HuH-7.5 (cell line): ENCODE measurements around the gene CHTF18.
A peak's percentile ranks its signal among the peaks of the same experiment; 100 is the strongest.
"Not testable (repeated sequence)": the region's sequence is repeated elsewhere in the genome, so short reads cannot be mapped to it uniquely, and the experiment has no call there.

ENCODE experiments used
- DNase-seq: peaks from one replicate; pipeline ENCODE4 v3.0.0; 2011; ENCODE audit warnings: low spot score

Gene CHTF18

DNA sequence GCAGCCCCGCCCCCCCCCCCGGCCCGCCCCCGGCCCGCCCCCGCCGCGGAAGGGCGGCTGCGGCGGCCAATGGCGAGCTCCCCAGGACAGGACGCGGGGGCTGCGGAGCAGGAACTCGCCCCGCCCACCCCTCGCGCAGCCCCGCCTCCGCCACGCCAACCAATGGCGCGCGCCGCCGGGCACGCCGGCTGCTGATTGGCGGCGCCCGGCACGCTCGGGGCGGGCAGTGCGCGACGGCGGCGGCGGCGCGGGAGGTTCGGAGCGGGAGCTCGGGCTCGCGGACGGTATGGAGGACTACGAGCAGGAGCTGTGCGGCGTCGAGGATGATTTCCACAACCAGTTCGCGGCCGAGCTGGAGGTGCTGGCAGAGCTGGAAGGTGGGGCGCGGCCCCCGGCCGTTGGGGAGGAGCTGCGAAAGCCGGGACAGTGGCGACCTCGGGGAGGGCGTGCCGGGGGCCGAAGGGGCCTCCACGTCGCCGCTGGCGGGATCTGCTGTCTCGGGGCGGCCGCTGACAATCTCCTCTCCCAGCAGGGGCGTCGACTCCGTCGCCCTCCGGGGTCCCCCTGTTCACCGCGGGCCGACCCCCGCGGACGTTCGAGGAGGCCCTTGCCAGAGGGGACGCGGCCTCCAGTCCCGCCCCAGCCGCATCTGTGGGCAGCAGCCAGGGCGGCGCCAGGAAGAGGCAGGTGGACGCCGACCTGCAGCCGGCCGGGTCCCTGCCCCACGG lies at the start of gene CHTF18:
TSS of gene CHTF18 (plus strand) at position 222 of the 728 bp plus-strand sequence. CDS start at position 287, 65 bp downstream.
- DNase-seq: peak; percentile 99

DNA sequence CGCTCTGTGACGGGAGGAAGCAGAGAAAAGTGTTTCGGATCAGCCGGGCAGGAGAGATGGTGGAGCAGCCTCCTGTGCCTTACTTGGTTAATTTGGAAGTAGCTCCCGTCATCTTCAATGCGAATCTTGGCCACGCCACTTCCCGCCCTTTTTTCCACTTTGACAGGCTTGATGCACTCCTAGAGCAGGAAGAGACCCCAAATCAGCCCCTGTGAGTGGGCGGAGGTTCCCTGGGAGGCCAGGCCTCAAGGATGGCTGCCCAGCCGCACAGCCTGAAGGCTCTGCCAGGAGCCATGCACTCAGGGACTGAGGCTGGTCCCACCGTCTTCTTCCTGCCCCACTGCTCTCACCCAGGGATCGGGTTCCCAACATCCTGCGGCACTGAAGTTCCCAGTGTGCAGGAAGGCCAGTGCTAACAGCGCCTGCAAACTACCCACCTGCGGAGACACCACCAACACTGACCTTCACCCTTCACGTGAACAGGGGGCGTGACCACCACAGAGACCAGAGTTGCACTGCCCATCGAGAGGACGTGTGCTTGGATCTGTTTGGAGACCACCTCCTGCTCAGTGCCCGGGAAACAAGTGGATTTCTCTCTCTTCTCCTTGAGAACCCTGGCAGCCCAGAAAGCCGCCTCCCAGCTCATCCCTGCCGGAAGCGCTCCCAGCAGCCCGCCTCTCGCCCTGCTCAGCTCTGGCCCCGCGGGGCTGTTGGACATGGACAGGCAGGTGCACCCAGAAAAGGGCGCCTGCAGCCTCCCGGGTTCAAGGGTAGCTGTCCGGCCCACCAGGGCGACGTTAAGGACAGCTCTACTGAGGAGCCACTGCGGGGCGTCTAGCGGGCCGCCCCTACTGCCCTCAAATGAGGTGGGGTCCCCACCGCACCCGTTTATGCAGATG lies 48.6 kb upstream of the CHTF18 start:
- no peak for DNase-seq

DNA sequence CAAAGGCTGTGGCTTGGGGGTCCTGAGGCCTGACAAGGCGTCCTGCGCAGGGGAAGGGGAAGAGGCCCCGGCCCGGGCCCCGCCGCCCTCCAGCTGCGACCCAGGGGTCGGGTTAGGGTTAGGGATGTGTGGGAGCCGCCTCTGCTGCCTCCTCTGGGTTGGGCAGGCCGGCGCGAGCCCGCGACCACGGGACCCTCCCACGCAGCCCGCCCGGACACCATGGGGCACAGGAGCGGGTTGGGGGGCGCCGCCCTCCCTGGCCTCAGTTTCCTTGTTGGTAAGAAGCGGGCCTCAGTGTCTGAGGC lies 48.0 kb upstream of the CHTF18 start:
- DNase-seq: no peak

DNA sequence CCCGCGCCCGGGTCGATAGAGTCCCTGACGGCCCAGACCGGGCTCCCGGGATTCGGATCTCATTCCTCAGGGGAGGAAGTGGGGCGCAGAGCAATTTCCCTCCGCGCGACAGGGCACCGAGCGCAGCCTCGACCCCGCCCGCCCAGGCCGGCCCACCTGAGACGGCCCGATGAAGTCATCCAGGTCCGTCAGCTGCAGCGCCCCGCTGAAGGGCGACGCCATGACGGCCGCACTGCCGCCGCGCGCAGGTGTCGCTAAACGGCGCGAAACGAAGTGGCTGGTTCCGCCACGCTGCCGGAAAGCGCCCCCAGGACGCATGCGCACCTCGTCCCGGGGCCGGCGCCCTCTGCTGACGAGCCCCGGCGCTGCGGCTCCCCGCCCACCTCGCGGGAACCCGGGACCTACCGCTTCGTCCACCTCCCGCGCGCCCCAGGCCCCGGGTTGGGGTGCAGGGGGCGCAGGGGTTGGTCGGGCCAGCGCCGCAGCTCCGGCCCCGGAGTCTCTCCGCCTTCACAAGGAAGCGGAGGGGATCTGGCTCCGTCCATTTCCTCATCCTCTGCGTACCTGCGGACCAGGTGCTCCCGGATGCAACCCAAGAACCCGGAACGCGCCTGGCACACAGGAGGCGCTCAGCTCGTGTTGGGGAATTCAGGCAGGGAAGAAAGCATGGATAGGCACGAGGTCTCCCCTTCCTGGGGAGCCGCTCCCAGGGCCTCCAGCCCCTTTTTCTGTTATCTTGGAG lies 47.5 kb upstream of the CHTF18 start, which contains the start of gene CIAO3:
TSS of gene CIAO3 (minus strand) at position 234 of the 742 bp plus-strand sequence. CDS start at position 222, 12 bp downstream.
- peak; percentile 89 for DNase-seq

DNA sequence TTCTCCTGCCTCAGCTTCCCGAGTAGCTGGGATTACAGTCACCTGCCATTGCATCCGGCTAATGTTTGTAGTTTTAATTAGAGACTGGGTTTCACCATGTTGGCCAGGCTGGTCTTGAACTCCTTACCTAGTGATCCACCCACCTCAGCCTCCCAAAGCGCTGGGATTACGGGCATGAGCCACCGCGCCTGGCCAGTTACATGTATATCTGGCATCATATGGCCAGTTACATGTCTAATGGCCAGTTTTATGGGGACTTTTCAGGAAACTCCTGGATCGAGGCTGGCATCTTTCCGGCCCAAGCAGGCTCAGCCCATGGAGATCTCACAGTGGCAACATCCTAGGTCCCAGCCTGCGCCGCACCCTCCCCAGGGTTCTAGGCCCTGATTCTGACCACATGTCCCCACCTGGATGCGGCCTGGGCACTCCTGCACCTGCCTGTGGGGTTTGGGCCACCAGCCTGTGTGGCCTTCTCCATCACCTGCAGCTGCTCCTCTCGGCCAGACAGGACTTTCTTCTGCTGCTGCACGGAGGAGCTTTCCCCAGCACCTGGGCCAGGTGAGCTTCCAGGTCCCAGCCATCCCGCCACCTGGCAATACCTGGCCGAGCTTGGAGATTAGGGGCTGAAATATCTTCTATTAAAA lies 46.3 kb upstream of the CHTF18 start:
- no peak for DNase-seq

DNA sequence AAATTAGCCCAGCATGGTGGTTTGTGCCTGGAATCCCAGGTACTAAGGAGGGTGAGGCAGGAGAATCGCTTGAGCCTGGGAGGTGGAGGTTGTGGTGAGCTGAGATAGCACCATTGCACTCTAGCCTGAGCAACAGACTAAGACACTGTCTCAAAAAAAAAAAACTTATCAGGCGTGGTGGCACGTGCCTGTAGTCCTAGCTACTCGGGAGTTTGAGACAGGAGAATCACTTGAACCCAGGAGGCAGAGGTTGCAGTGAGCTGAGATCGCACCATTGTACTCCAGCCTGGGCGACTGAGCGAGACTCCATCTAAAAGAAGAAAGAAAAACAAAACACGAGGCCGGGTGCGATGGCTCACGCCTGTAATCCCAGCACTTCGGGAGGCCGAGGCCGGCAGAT lies 45.5 kb upstream of the CHTF18 start:
- DNase-seq: not testable (repeated sequence)

DNA sequence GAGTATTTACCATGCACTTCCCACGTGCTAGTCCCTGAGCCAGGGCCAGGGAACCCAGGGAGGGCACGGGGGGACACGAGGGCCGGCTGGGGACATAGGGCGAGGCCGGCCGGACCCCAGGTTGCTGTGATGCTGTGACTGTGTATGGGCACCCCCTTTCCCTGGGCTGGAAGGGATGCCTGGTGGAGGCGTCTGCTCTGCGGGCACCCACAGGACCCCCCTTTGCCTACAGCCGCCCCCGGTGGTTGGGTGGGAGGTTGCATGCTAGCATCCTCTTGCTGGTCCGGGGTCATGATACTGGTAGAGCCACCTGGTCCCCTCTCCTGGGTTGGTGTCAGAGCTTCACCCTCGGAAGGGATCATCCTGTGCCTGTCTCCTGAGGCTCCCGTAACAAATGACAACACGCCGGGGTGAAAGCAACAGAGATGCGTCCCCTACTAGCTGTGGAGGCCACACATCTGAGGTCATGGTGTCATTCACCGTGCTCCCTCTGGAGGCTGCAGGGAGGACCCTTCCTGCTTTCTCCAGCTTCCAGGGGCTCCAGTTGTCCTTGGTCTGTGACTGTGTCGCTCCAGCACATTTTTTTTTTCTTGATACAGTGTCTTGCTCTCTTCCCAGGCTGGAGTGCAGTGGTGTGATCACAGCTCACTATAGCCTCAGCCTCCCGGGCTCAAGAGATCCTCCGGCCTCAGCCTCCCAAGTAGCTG lies 44.5 kb upstream of the CHTF18 start:
- no peak for DNase-seq

DNA sequence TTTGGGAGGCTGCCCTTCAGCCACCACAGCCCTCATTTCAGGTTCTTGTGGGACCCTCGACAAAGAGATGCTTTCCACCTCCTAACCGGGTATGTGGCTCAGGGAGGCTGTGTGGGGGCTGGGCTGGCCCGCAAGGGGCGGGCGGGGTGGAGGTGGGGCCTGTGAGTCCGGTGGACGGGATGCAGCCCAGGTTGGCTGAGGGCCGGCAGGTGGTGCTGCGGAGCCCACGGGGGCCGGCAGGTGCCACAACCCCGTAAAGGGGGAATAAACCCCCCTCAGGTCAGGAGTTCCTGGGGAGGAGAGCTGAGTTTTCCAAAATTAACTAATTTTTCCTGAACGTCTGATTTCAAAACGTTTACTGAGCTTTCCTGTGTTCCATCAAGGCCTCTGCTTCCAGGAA lies 42.7 kb upstream of the CHTF18 start:
- peak; percentile 71 for DNase-seq

DNA sequence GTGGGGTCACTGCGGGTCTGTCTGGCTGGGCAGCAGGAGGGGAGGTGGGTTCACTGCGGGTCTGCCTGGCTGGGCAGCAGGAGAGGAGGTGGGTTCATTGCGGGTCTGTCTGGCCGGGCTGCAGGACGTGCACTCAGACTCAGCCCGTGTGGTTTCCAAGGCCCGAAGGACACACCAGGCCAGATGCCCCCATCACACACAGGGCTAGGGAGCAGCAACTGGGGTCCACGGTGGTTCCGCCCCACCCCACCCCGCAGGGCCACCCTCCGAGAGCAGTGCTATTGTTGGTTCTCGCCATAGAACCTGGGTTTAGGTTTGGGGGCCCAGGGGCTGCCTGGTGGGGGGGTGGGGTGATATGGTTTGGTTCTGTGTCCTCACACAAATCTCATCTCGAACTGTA lies 41.8 kb upstream of the CHTF18 start:
- DNase-seq: no peak

DNA sequence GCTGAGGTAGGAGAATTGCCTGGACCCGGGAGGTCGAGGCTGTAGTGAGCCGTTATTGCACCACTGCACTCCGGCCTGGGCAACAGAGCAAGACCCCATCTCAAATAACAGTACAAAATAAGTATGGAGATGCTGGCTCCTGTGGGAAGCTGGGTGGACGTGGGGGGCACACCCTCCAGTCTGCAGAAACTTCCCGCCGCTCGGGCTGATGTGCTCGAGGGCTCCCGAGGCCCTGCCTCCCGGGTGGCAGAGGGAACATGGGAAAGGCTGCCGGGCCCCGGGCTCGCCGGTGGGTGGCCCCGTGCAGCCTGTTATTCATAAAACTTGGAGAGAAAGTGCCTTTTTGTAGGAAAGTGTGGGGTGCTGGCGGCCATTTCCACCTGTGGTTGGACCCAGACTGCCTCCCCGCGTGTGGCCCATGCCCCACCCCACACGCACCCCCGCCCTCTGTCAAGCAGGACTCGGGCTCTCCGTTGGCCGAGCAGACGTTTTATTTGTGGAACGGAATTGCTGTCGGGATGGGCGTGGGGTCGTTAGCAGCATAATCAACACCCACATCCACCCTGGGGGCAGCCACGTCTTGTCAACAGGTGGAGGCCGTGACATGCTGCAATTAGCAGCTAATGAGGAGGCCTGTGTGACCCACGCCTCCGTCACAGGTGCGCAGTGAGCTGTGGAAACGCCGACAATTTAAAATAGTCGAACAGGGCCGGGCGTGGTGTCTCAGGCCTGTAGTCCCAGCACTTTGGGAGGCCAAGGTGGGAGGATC lies 40.3 kb upstream of the CHTF18 start:
- DNase-seq: no peak

DNA sequence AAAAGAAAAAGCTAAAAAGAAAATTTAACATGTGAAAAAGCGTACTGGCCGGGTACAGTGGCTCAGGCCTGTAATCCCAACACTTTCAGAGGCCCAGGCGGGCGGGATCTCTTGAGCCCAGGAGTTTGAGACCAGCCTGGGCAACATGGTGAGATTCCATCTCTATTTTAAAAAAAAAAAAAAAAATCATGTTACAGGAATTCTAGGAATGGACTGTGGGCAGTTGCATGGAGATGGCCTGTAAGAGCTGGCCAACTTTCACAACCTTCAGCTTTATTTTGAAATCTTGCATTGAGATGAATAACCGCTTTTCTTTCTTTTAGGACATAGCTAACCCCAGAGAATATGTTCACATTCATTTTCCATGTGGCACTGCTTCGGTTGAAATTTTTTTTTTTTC lies 39.4 kb upstream of the CHTF18 start:
- DNase-seq: no peak

DNA sequence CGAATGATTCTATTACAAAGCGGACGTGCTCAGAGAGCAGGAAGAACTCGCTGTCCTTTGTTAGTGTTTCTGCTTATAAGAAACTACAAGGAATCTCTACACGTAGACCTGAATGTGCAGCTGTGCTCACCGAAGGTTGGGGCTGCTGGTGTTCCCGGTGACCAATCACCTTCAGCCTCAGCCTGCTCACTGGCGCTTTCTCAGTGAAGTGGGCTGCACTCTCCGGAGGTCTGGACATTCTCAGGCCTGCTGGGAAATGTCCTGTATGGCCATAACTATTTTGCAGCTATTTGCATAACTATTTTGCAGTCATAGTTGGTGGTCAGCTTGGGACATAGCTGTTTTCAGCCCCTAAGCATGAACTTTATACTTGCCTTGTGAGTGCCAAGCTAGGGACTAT lies 37.9 kb upstream of the CHTF18 start:
- no peak for DNase-seq

DNA sequence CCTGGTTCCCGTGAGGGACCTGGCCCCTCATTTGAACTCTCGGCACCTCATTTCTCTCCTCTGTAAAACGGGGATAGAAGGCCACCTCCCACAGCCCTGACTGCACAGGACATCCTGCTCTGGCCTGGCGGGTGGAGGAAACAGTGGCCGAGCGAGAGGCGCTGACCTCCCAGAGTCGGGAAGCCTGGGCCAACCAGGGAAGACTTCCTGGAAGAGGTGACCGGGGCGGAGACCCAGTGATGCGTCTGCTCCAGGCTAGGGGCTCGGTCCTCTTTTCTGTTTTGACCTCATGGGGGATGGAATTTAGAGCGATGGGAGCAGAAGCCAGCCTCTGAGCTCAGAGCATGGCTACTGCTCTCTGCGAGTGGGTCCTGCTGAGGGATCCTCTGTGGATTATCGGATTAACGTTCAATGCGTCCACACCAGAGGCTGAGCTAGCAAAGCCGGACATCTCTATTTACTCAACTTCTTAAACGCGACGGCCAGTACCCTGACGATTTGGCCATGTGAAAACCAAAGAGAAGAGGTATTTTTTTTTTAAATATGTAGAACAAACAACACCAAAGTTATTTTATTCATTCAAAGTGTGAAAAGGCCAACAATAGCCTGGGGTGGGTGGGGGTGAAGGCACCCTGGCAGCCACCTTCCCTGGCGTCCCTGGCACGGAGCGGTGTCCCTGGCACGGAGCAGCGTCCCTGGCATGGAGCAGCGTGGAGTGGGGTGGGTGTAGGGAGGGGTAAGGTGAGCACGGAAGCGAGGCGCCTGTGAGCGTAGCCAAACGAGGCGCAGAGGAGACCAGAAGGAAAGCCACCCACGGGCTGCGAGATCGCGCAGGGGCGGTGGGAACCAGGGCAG lies 37.0 kb upstream of the CHTF18 start:
- DNase-seq: no peak

DNA sequence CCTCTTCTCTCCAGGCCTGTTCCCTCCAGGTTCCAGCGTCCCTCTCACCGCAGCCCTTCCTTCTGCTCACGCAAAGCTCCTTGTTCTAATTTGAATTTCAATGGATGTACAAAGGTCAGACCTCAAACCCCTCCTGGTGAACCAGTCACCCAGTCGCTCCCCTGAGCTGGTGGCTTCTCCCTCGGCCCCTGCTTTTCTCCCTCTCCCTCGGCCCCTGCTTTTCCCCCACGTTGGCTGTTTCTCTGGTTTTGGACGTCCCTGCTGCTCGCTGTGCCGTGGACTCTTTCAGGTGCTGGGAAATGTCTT lies 36.5 kb upstream of the CHTF18 start:
- DNase-seq: no peak

DNA sequence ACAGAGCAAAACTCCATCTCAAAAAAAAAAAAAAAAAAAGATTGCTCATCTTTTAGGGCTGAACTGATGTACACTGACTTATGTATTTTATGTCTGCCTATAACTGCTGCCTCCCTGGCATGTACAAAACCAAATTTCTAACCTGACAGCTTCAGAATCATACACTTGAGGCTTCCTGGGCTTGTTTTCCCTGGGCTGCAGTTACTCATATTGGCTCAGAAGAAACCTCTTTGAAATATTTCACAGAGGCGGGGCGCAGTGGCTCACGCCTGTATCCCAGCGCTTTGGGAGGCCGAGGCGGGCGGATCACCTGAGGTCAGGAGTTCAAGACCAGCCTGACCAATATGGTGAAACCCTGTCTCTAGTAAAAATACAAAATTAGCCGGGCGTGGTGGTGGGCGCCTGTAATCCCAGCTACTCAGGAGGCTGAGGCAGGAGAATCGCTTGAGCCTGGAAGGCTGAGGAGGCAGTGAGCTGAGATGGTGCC lies 34.3 kb upstream of the CHTF18 start:
- DNase-seq: not testable (repeated sequence)

DNA sequence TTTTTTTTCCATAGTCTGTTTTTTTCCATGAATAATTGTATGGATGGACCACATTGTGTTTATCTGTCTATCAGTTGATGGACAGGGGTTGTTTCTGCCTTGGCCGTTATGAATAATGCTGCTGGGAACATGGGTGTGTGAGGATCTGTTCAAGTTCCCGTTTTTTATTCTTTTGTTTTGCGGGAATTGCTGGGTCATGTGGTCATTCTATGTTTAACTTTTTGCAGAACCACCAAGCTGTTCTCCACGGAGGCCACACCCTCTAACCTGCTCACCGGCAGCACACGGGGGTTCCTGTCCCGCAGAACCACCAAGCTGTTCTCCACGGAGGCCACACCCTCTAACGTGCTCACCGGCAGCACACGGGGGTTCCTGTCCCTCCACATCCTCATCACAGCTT lies 33.8 kb upstream of the CHTF18 start:
- no peak for DNase-seq

DNA sequence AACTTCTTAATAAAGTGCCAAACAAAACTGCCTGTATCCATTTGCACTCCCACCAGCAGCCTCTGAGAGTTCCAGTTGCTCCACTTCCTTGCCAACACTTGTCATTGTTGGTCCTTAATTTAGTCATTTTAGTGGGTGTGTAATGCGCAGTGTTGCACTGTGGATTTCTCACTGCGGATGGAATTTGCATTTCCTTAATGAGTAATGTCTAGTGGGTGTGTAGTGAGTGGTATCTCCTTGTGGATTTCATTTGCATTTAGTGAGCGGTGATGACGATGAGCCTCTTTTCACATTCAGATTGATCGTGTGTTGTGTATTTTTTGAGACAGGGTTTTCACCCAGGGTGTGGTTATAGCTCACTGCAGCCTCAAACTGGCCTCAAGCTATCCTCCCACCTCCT lies 32.0 kb upstream of the CHTF18 start:
- no peak for DNase-seq

DNA sequence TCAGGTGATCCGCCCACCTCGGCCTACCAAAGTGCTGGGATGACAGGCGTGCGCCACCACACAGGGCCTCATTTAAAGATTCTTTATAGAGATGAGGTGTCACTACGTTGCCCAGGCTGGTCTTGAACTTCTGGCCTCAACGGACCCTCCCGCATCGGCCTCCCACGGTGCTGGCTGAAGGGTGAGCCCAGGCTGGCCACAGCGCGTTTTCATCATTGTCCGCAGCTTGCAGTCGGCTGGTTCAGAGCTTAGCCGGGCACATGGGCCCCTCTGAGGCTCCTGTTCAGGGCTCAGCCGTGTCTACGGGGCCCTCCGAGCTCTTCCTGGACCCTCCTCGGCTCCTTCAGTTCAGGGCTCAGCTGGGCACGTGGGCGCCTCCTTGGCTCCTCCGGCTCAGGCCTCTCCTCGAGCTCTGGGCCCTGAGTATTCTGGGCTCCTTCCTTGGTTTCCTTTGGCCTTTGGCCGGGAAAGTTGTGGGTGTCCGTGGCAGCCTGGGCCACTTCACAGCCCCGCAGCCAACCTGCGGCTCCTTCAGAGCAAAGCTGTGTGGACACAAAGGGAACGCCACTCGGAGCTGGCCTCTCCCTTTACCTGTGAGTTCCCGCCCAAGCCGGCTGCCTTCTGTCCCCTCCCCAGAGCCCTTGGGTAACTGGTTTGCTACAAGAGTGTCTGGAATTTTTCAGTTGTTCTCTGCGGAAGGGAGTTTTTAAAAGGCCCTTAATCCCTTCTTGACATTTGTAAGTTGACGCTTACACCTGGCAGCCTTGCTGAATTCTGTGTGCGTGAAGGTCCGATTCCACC lies 29.1 kb upstream of the CHTF18 start:
- DNase-seq: no peak

DNA sequence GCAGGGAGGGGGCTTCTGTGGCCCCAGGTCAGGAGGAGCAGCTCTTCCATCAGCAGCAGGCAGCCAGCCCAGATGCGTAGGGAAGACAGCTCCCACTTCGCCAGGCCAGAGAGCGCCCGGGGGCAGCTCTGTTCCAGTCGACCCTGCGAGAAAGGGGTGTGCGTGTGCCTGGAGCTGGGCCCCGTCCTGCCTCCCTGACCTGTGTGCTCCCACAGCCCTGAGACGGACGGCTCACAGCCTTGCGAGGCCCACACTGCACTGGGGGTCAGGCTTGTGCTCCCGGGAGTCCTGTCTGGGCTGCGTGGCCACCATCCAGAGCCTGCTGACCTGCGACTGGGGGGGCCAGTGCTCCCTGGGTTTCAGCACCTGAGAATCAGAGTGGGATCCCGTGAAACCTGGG lies 28.4 kb upstream of the CHTF18 start:
- DNase-seq: no peak
